HTR-8/SVneo (cell line): ENCODE measurements around the gene CDH4.
A peak's percentile ranks its signal among the peaks of the same experiment; 100 is the strongest.
"Not testable (repeated sequence)": the region's sequence is repeated elsewhere in the genome, so short reads cannot be mapped to it uniquely, and the experiment has no call there.

Source experiments
- DNase-seq: peaks from one replicate; pipeline ENCODE4 v3.0.0; 2011; ENCODE audit warnings: low spot score, mixed read lengths; ENCODE audit not compliant: insufficient read length
- FAIRE-seq: peaks from 2 replicates; lab custom pipeline; 2011; peaks lifted over from hg19 to GRCh38; lab: Jason Lieb, UNC

The CDH4 gene

GRCh38 chr20:61461461-61461860, 209.4 kb downstream of the CDH4 start:
- FAIRE-seq (peak; percentile 51), DNase-seq (no peak)

DNA sequence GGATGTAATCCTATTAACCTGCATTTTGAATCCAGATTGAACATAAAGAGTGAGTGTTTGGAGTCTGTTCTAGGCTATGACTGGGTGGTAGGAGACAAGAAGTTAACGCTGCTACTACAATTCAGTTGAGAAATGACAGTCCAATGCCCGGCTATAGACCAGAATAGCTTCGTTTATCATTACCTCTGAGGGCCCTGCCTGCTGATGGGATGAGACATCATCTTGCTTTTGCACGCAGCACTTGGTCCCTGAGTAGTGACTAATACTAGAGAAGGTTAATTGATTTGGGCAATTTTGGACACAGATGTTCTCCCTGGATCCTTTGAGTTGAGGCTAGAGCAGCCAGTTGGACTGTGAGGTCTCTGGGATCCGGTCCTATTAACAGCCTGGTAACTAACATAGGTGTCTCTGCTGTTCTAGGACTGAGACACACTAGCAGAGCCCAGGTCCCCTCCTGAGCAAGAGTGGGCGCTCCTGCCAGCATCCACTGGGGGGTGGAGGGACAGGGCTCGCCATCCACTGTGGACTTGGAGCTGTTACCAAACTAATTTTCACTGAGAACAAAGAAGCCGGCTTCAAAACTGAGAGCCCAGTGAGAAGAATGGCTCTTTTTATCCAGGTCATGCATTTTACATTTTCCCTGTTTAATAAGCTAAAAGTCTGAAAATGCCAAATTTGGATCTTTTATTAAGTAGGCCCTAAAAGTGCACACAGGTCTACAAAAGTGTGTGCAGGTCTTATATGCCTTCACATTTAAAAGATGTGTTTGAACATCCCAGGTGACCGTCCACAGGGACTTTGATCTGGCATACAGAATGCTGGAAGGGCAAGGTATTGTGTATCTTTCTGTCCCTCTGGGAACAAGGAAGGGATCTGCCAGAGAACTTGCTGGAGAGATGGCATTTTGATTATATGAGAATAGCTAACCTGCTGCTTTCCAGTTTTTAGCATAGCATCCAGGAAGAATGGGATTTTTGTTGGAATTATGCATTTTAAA, 212.5 kb downstream of the CDH4 start:
- FAIRE-seq = no peak
- no peak for DNase-seq

- FAIRE-seq (peak; percentile 66), DNase-seq (no peak)
These were observed 223.7 kb downstream of the CDH4 start for GRCh38 chr20:61475729-61476128.

DNA sequence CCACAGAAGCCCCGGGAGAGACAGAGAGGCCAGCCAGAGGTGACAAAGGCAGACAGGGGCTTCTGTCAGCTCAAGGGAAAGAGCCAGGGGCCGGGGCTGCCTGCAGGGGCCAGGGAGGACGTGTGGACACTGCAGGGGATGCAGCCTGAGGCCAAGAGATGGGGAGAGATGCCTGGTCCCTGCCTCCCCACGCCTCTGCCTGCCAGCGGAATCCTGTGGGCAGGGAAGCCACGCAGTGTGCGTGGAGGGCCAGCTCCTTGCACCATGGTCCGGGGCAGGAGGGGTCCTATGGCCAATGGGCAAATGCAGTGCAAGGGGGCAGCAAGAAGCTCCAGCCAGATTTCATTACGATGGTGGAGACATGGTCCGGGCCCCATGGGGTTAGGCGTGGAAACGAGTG, 224.9 kb downstream of the CDH4 start:
- no peak for DNase-seq
- no peak for FAIRE-seq

DNA sequence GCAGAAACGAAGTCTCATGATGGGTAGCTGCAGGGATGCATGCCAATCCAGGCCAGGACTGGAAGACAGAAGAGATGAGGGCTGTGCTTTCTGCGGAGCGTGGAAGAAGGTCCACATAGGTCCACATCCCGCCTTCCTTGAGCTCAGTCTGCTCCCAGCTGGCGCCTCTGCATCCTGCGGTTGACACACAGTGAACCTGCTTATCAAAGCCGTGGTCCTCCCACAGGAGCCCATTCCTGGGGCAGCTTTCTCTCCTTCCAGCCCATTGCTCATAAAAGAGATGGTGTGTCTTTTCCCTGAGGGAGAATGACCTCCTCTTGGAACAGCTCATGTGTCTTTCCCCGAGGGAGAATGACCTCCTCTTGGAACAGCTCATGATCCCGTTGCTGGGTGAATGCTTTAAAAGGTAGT, 225.4 kb downstream of the CDH4 start:
- no peak for DNase-seq
- FAIRE-seq = peak; percentile 20

DNA sequence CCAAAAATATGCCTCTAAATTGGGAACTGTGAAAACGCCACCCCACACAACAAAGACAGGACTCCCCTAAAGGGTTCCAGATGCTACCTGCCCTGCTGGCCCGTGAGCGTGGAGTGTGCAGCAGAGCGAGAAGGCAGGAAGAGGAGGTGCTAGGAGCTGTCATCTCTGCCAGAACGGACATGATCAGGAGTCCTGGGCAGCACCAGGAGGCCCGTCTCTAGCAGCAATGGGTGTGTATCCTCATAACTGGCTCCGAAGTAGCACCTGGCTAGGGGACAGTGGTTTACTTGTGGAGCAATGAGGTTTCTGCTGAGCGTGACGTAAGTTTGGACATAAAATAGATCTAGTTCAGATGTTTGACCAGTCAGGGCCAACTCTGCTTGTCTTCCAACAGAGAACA, 226.0 kb downstream of the CDH4 start:
- no peak for FAIRE-seq
- DNase-seq = no peak

GRCh38 chr20:61478611-61479305, 226.7 kb downstream of the CDH4 start:
- FAIRE-seq = no peak
- DNase-seq = no peak

DNA sequence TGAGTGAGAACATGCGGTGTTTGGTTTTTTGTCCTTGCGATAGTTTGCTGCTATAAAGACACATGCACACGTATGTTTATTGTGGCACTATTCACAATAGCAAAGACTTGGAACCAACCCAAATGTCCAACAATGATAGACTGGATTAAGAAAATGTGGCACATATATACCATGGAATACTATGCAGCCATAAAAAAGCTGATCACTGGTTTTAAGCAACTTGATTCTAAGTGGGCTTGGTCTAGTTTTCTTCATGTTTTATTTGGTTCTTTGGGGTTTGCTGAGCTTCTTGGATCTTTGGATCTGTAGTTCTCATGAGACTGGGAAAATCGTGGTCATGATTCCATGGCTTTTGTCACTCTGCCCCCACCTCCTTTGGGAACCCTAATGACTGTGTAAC, 227.4 kb downstream of the CDH4 start:
- not testable (repeated sequence) for FAIRE-seq, DNase-seq

- DNase-seq (no peak), FAIRE-seq (peak; percentile 44)
These were observed 228.2 kb downstream of the CDH4 start for GRCh38 chr20:61480158-61480825.

- FAIRE-seq = peak; percentile 20
- DNase-seq = no peak
These were observed 230.2 kb downstream of the CDH4 start for GRCh38 chr20:61482056-61482887.

- no peak for DNase-seq
- FAIRE-seq = no peak
These were observed 230.8 kb downstream of the CDH4 start for GRCh38 chr20:61482901-61483300.

GRCh38 chr20:61483336-61484067, 231.4 kb downstream of the CDH4 start:
- FAIRE-seq = peak; percentile 67

DNA sequence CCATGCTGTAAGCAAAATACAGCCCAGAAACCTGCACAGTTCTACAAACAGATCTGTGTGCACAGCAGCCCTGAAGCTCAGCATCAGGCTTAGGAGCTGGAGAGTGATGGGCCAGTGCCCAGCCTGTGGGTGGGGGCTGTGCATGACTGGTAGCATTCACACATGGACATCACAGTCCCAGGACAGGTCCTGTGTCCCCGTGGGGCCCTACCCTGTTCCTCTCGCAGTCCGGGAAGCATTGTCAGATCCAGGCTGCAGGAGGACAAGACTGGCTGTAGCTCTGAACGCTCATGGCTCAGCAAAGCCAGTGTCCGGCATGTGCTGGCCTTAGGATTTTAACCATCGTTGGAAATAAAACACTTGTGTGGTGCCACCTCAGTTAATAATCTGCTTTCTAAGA, 234.1 kb downstream of the CDH4 start:
- FAIRE-seq (no peak), DNase-seq (no peak)

More at GRCh38 chr20:61483336-61484067, 231.4 kb downstream of the CDH4 start:
- DNase-seq = no peak

- DNase-seq (no peak), FAIRE-seq (peak; percentile 60)
These were observed 235.4 kb downstream of the CDH4 start for GRCh38 chr20:61487346-61487996.

GRCh38 chr20:61487997-61488371, 235.9 kb downstream of the CDH4 start:
- no peak for FAIRE-seq
- no peak for DNase-seq

DNA sequence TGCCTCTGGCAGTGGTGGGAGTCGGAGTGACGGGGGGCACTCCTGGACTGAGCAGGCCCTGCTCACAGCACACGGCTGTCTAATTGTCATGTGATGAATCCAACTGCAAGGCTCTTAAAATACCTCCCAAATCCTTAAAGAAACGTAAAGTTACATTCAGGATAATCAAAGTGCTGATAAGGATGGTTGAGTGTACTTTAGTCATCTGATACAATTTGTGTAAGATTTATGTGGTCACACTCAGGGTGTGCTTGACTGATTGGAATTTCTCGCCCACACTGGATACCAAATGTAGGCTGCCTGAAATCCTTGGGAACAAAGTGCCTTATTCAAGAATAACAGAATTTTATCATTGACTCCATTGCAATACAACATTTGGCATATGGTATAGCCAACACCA, 238.7 kb downstream of the CDH4 start:
- DNase-seq (no peak), FAIRE-seq (peak; percentile 23)

- FAIRE-seq (peak; percentile 100), DNase-seq (no peak)
These were observed 240.0 kb downstream of the CDH4 start for GRCh38 chr20:61492065-61492464.

GRCh38 chr20:61493798-61494305, 241.8 kb downstream of the CDH4 start:
- no peak for DNase-seq
- no peak for FAIRE-seq
